Hepatocyte (in vitro differentiated cells): ENCODE results near the gene REPS2. TPM values are rescaled to one million over a fixed set of nuclear protein-coding genes. Genes with fewer than 3 reads are reported as not detected.

Experiments
- DNase-seq: peaks from one replicate; pipeline ENCODE4 v3.0.0-alpha.2; 2016; ENCODE audit warnings: low spot score
- H2AFZ ChIP-seq: fragments of 200-600 bp; sonication (generic); 2 replicates; pipeline ENCODE4 v1.6.0; 2016; ENCODE audit warnings: antibody characterized with exemption, mild to moderate bottlenecking
- H3K27ac ChIP-seq: fragments of 200-600 bp; sonication (generic); 2 replicates; pipeline ENCODE4 v1.5.1; 2016; ENCODE audit warnings: mild to moderate bottlenecking
- H3K27me3 ChIP-seq: fragments of 200-600 bp; sonication (generic); 2 replicates; pipeline ENCODE4 v1.6.1; 2016
- H3K36me3 ChIP-seq: fragments of 200-600 bp; sonication (generic); replicated peaks from 2 replicates; pipeline ENCODE4 v1.5.1; 2016; ENCODE audit warnings: low read depth; ENCODE audit not compliant: insufficient read depth
- H3K4me1 ChIP-seq: fragments of 200-600 bp; sonication (generic); 2 replicates; pipeline ENCODE4 v1.5.1; 2016; ENCODE audit warnings: mild to moderate bottlenecking, moderate library complexity; ENCODE audit not compliant: insufficient read depth
- H3K4me2 ChIP-seq: fragments of 200-600 bp; sonication (generic); 2 replicates; pipeline ENCODE4 v1.6.0; 2016
- H3K4me3 ChIP-seq: fragments of 200-600 bp; sonication (generic); 2 replicates; pipeline ENCODE4 v1.5.1; 2016; ENCODE audit warnings: mild to moderate bottlenecking
- H3K79me2 ChIP-seq: fragments of 200-600 bp; sonication (generic); 2 replicates; pipeline ENCODE4 v1.6.0; 2017; ENCODE audit warnings: mild to moderate bottlenecking
- H3K9me2 ChIP-seq: fragments of 200-600 bp; sonication (generic); replicated peaks from 2 replicates; pipeline ENCODE4 v1.6.0; 2017; ENCODE audit warnings: mild to moderate bottlenecking; ENCODE audit not compliant: insufficient read depth
- H3K9me3 ChIP-seq: fragments of 200-600 bp; sonication (generic); 2 replicates; pipeline ENCODE4 v1.5.1; 2016; ENCODE audit warnings: low read depth, mild to moderate bottlenecking
- H4K20me1 ChIP-seq: fragments of 200-600 bp; sonication (generic); 2 replicates; pipeline ENCODE4 v1.6.0; 2016; ENCODE audit warnings: mild to moderate bottlenecking; ENCODE audit not compliant: insufficient read depth, poor library complexity, severe bottlenecking
- CTCF ChIP-seq: fragments of 200-600 bp; sonication (generic); IDR thresholded peaks from 2 replicates; pipeline ENCODE4 v1.5.1; 2016; ENCODE audit warnings: antibody characterized with exemption, mild to moderate bottlenecking; ENCODE audit not compliant: poor library complexity
- EZH2 ChIP-seq: fragments of 200-600 bp; sonication (generic); IDR thresholded peaks from 2 replicates; pipeline ENCODE4 v1.6.1; 2016; ENCODE audit warnings: antibody characterized with exemption, mild to moderate bottlenecking, borderline replicate concordance
- EZH2phosphoT487 ChIP-seq: fragments of 200-600 bp; sonication (generic); IDR thresholded peaks from one replicate; pipeline ENCODE4 v1.6.1; 2018; ENCODE audit warnings: antibody characterized with exemption, mild to moderate bottlenecking, low read depth, moderate library complexity; ENCODE audit not compliant: unreplicated experiment, severe bottlenecking
- WGBS: methylation state at CpG from one replicate; pipeline ENCODE4 v1.1.6; 2016; ENCODE audit warnings: low lambda C conversion rate; ENCODE audit errors: missing lambda C conversion rate; 5-methylcytosine and 5-hydroxymethylcytosine counted together
- polyA plus RNA-seq: library from polyadenylated mRNA; unstranded; fragments of >200 nt; fragmentation: Nextera tagmentation; extraction: Ambion mirVana; gene quantifications from 2 replicates; pipeline ENCODE4 v1.2.1, GENCODE V29; 2016
- total RNA-seq: library from RNA; depleted of rRNA; stranded (reverse); fragments of >200 nt; gene quantifications from 2 replicates; pipeline ENCODE4 v1.2.3, GENCODE V29; 2014

REPS2 gene
- total and polyA plus RNA-seq, 2 experiments from 2014 or later = 3.4 to 5.0 TPM

- Histone ChIP-seq H3K27ac (no peak overlapping the region), H3K4me1 (no peaks in the 10 kb centered on the region), H3K9me3 (no peaks in the 10 kb centered on the region), H3K4me3 (no peak overlapping the region), H3K9me2 (no peaks in the 10 kb centered on the region), H3K79me2 (no peaks in the 10 kb centered on the region), H3K4me2 (no peak overlapping the region), H3K27me3 (no peaks in the 10 kb centered on the region), H2AFZ (no peak overlapping the region), H4K20me1 (no peaks in the 10 kb centered on the region), H3K36me3 (no peaks in the 10 kb centered on the region)
- 63% methylated on average over 4 of the region's 4 CpGs for WGBS
- TF ChIP-seq CTCF (no peak), EZH2 (no peak), EZH2phosphoT487 (no peak)
- no peak for DNase-seq
These were observed 89.9 kb downstream of the REPS2 start for GRCh38 chrX:17036171-17036961.

- H3K27me3 ChIP-seq = no peaks in the 10 kb centered on the region
- no peak for DNase-seq
- H3K4me3 ChIP-seq = no peak overlapping the region
- no peak overlapping the region for H3K4me2 ChIP-seq
- no peaks in the 10 kb centered on the region for H3K9me2 ChIP-seq
- H4K20me1 ChIP-seq = no peaks in the 10 kb centered on the region
- no peaks in the 10 kb centered on the region for H3K9me3 ChIP-seq
- whole genome bisulfite sequencing = 75% methylated on average over 3 of the region's 3 CpGs
- no peaks in the 10 kb centered on the region for H3K79me2 ChIP-seq
- no peak overlapping the region for H3K27ac ChIP-seq
- H3K36me3 ChIP-seq = no peaks in the 10 kb centered on the region
- no peak overlapping the region for H2AFZ ChIP-seq
- no peaks in the 10 kb centered on the region for H3K4me1 ChIP-seq
- TF ChIP-seq CTCF (no peak), EZH2phosphoT487 (no peak), EZH2 (no peak)
These were observed 91.8 kb downstream of the REPS2 start for GRCh38 chrX:17038277-17038676.

- Histone ChIP-seq H3K9me3 (no peaks in the 10 kb centered on the region), H3K4me2 (no peak overlapping the region), H3K36me3 (no peaks in the 10 kb centered on the region), H3K79me2 (no peaks in the 10 kb centered on the region), H2AFZ (no peak overlapping the region), H4K20me1 (no peaks in the 10 kb centered on the region), H3K27ac (no peak overlapping the region), H3K4me3 (no peak overlapping the region), H3K27me3 (no peaks in the 10 kb centered on the region), H3K9me2 (no peaks in the 10 kb centered on the region), H3K4me1 (no peaks in the 10 kb centered on the region)
- no peak for TF ChIP-seq EZH2
- no peak for TF ChIP-seq CTCF
- TF ChIP-seq EZH2phosphoT487 = no peak
- no peak for DNase-seq
- 63% methylated on average over 7 of the region's 7 CpGs for WGBS
These were observed 92.3 kb downstream of the REPS2 start for GRCh38 chrX:17038681-17039161.
